A549 (cell line): Measurements from ENCODE around the gene TMEM116. TPM values are rescaled to one million over a fixed set of nuclear protein-coding genes. Genes with fewer than 3 reads are reported as not detected.
A peak's percentile ranks its signal among the peaks of the same experiment; 100 is the strongest.
"Not testable (repeated sequence)": the region's sequence is repeated elsewhere in the genome, so short reads cannot be mapped to it uniquely, and the experiment has no call there.

Experiments used
- ATAC-seq, 2 experiments: fragments of 200-7000 bp in 1 of 2; fragments of >200 bp in 1 of 2; cut with Nextera tagmentation in 1 of 2; cut with Tn5 transposase in 1 of 2; 3 replicates each; pipeline versions ENCODE4 v1.8.0 to v1.9.1; 2018 to 2020; ENCODE audit warnings: mild to moderate bottlenecking in 1 of 2, moderate library complexity in 1 of 2
- CTCF ChIA-PET: fragments of 300-600 bp; sonication (Branson Sonifier 250); formaldehyde crosslinking; extraction: SDS; loops from one replicate; lab custom pipeline; 2021; ENCODE audit warnings: antibody characterized with exemption, inconsistent platforms; lab: Yijun Ruan, JAX
- POLR2A ChIA-PET: fragments of 350-600 bp; formaldehyde crosslinking; extraction: SDS; loops from one replicate; lab custom pipeline; 2021; ENCODE audit warnings: antibody characterized with exemption, inconsistent platforms; lab: Yijun Ruan, JAX
- DNase-seq, 2 experiments: peaks; one replicate each; pipeline versions ENCODE4 v3.0.0 to v3.0.0-alpha.2; 2011 to 2016; ENCODE audit warnings: low read depth in 1 of 2, low spot score in 1 of 2
- FAIRE-seq: peaks from 2 replicates; lab custom pipeline; 2011; peaks lifted over from hg19 to GRCh38; lab: Jason Lieb, UNC
- H3K27ac ChIP-seq, 2 experiments: fragments of >200 bp; sonication (Bioruptor Twin); formaldehyde crosslinking; 3 replicates each; pipeline ENCODE4 v1.5.1; 2016 to 2017
- H3K4me1 ChIP-seq: fragments of >200 bp; sonication (Bioruptor Twin); formaldehyde crosslinking; 3 replicates; pipeline ENCODE4 v1.6.1; 2016
- H3K4me2 ChIP-seq: fragments of >200 bp; sonication (Bioruptor Twin); formaldehyde crosslinking; 3 replicates; pipeline ENCODE4 v1.6.1; 2016
- H3K4me3 ChIP-seq: fragments of >200 bp; sonication (Bioruptor Twin); formaldehyde crosslinking; 3 replicates; pipeline ENCODE4 v1.5.1; 2016
- H3K9me3 ChIP-seq: fragments of >200 bp; sonication (Bioruptor Twin); formaldehyde crosslinking; 3 replicates; pipeline ENCODE4 v1.6.1; 2016
- CEBPB ChIP-seq, 2 experiments: fragments of >200 bp in 1 of 2; sonication (Bioruptor Twin) in 1 of 2; formaldehyde crosslinking in 1 of 2; IDR thresholded peaks; 2 replicates each; pipeline ENCODE4 v1.6.1; 2012 to 2016
- CHD4 ChIP-seq: fragments of 200-600 bp; sonication (generic); IDR thresholded peaks from 2 replicates; pipeline ENCODE4 v1.6.1; 2016; ENCODE audit warnings: antibody characterized with exemption, mild to moderate bottlenecking, borderline replicate concordance
- CTCF ChIP-seq: fragments of >200 bp; sonication (Bioruptor Twin); formaldehyde crosslinking; IDR thresholded peaks from 3 replicates; pipeline ENCODE4 v1.5.1; 2016
- E2F6 ChIP-seq: IDR thresholded peaks from 2 replicates; pipeline ENCODE4 v1.6.1; 2012; ENCODE audit warnings: low read depth, borderline replicate concordance
- HMGXB4 ChIP-seq: fragments of 250-450 bp; sonication (Bioruptor Pico); IDR thresholded peaks from 2 replicates; pipeline ENCODE4 v1.5.0; 2021; ENCODE audit warnings: mild to moderate bottlenecking, moderate library complexity, borderline replicate concordance
- MAFK ChIP-seq: fragments of 450-650 bp; IDR thresholded peaks from 2 replicates; pipeline ENCODE4 v1.6.1; 2014; ENCODE audit not compliant: partially characterized antibody
- RAD21 ChIP-seq, 2 experiments: fragments of >200 bp in 1 of 2; sonication (Bioruptor Twin) in 1 of 2; formaldehyde crosslinking in 1 of 2; IDR thresholded peaks in 1 of 2; conservative IDR thresholded peaks in 1 of 2; 2 replicates in 1 of 2; 3 replicates in 1 of 2; pipeline ENCODE4 v1.6.1; 2012 to 2018; ENCODE audit warnings: inconsistent platforms in 1 of 2
- SMC3 ChIP-seq: fragments of >200 bp; sonication (Bioruptor Twin); formaldehyde crosslinking; IDR thresholded peaks from 3 replicates; pipeline ENCODE4 v1.6.1; 2018; ENCODE audit warnings: inconsistent platforms
- USF2 ChIP-seq: fragments of 450-650 bp; IDR thresholded peaks from 2 replicates; pipeline ENCODE4 v1.6.1; 2014; ENCODE audit warnings: antibody characterized with exemption
- ZC3H11A ChIP-seq: fragments of 450-650 bp; IDR thresholded peaks from 2 replicates; pipeline ENCODE4 v1.6.1; 2014; ENCODE audit warnings: antibody characterized with exemption, mild to moderate bottlenecking
- ZSCAN20 ChIP-seq: fragments of 250-450 bp; sonication (Bioruptor Pico); IDR thresholded peaks from 2 replicates; pipeline ENCODE4 v1.8.0; 2022; ENCODE audit warnings: mild to moderate bottlenecking, moderate library complexity
- WGBS: methylation state at CpG from one replicate; pipeline ENCODE4 v1.1.6; 2017; ENCODE audit errors: missing lambda C conversion rate; 5-methylcytosine and 5-hydroxymethylcytosine counted together
- polyA plus RNA-seq, 4 experiments: library from polyadenylated mRNA; depleted of rRNA in 3 of 4; stranded (reverse); fragments of >200 nt; fragmentation: RNase III in 1 of 4; extraction: RNeasy Plus Mini Kit Qiagen cat#74134 plus additional on column Dnase treatment in 1 of 4; gene quantifications; 2 replicates in 3 of 4; 3 replicates in 1 of 4; pipeline ENCODE4 v1.2.3, GENCODE V29; 2011 to 2017

TMEM116 gene
- polyA plus RNA-seq, 2 of the 4 experiments (the other 2 are of a cell fraction), result 11.0 to 22.4 TPM

- no peak for TF ChIP-seq RAD21 (conservative IDR thresholded peaks at IDR 0.05 in 1 of 2, IDR thresholded peaks at IDR 0.05 in 1 of 2)
Observed at GRCh38 chr12:112049351-112049750, 36.4 kb upstream of the TMEM116 start (continued).

GRCh38 chr12:112046003-112046402, 33.0 kb upstream of the TMEM116 start:
- ChIA-PET POLR2A (no interaction called here), CTCF (no interaction called here)
- no peak for ATAC-seq
- no peak overlapping the region for H3K27ac ChIP-seq
- no peak for TF ChIP-seq CTCF
- H3K9me3 ChIP-seq, result no peaks in the 10 kb centered on the region
- H3K4me1 ChIP-seq, result no peaks in the 10 kb centered on the region
- H3K4me2 ChIP-seq, result no peak overlapping the region
- no peak for FAIRE-seq
- H3K4me3 ChIP-seq, result no peak overlapping the region
- 89% methylated on average over 4 of the region's 4 CpGs for WGBS
- DNase-seq, result no peak

DNA sequence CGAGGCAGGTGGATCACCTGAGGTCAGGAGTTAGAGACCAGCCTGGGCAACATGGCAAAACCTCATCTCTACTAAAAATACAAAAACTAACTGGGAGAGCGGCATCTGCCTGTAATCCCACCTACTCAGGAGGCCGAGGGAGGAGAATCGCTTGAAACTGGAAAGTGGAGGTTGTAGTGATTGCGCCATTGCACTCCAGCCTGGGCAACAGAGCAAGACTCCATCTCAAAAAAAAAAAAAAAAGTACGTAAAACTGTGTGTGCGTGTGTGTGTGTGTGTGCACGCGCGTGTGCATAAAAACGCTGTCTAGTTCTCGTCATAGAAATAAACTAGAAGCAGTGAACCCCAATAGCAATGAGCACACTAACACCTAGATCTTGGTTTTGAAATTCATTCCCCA, 23.6 kb upstream of the TMEM116 start:
- ATAC-seq, FAIRE-seq, H3K4me2 ChIP-seq, H3K9me3 ChIP-seq, POLR2A ChIA-PET, DNase-seq, H3K27ac ChIP-seq, H3K4me3 ChIP-seq, H3K4me1 ChIP-seq: not testable (repeated sequence)
- WGBS, result 91% methylated on average over 12 of the region's 12 CpGs
- CTCF ChIA-PET, result interaction anchor here (0.6 to 0.8 kb wide), 2 partner anchors 19 to 350 kb away, joined by 3 read pairs; no protein-coding TSS in a partner anchor
- peak in 1 of 2 experiments; percentile 48; a peak in 1 of 4 replicates for TF ChIP-seq CEBPB (IDR thresholded peaks at IDR 0.05)

GRCh38 chr12:112035219-112035785, 22.3 kb upstream of the TMEM116 start:
- TF ChIP-seq E2F6 (no peak), ZC3H11A (no peak)
- TF ChIP-seq, all 56 proteins: peak for 0
- CTCF ChIA-PET, result interaction anchor here (0.5 to 2.5 kb wide), 3 partner anchors 14 to 61 kb away, joined by 3 to 8 read pairs (median 3); no protein-coding TSS in a partner anchor
- WGBS, result 92% methylated on average over 4 of the region's 4 CpGs
- Histone ChIP-seq H3K27ac (no peak overlapping the region), H3K9me3 (no peaks in the 10 kb centered on the region), H3K4me3 (no peak overlapping the region), H3K4me1 (no peaks in the 10 kb centered on the region), H3K4me2 (no peak overlapping the region)
- FAIRE-seq, result no peak
- no peak for DNase-seq
- ATAC-seq, result no peak
- POLR2A ChIA-PET, result no interaction called here

GRCh38 chr12:112032292-112032691, 19.3 kb upstream of the TMEM116 start:
- ChIA-PET POLR2A (no interaction called here), CTCF (interaction anchor here (1.1 to 1.4 kb wide), 2 partner anchors 11 to 86 kb away, joined by 3 read pairs; no protein-coding TSS in a partner anchor)
- no peak overlapping the region for H3K4me3 ChIP-seq
- H3K27ac ChIP-seq, result no peak overlapping the region
- no peak overlapping the region for H3K4me2 ChIP-seq
- 87% methylated on average over 5 of the region's 5 CpGs for WGBS
- FAIRE-seq, result no peak
- no peaks in the 10 kb centered on the region for H3K4me1 ChIP-seq
- no peak for ATAC-seq
- no peaks in the 10 kb centered on the region for H3K9me3 ChIP-seq
- no peak for DNase-seq
- TF ChIP-seq USF2, result no peak
- TF ChIP-seq ZSCAN20 (CRISPR knock-in tag), result no peak
- TF ChIP-seq HMGXB4 (CRISPR knock-in tag), result no peak
- no peak for TF ChIP-seq SMC3
- peak; percentile 65 for TF ChIP-seq MAFK
- TF ChIP-seq CHD4, result no peak
